ENCODE measurements around the gene MN1.

- TF ChIP-seq POLR2A (IDR thresholded peaks at IDR 0.05; ENCODE audit: low read length) (no peak), CTCF (IDR thresholded peaks at IDR 0.05) (no peak), FOSL2 (IDR thresholded peaks at IDR 0.05) (no peak), FOSL2 (CRISPR knock-in tag; IDR thresholded peaks at IDR 0.05) (no peak), SREBF2 (IDR thresholded peaks at IDR 0.05) (no peak), EP300 (IDR thresholded peaks at IDR 0.05) (no peak), CHD4 (IDR thresholded peaks at IDR 0.05; ENCODE audit: borderline replicate concordance) (no peak), RNF2 (IDR thresholded peaks at IDR 0.05; ENCODE audit: borderline replicate concordance, low read depth) (no peak), HMGXB4 (CRISPR knock-in tag; IDR thresholded peaks at IDR 0.05; ENCODE audit: borderline replicate concordance) (no peak), ZC3H11A (IDR thresholded peaks at IDR 0.05) (no peak)
- TF ChIP-seq, protein P1, sequence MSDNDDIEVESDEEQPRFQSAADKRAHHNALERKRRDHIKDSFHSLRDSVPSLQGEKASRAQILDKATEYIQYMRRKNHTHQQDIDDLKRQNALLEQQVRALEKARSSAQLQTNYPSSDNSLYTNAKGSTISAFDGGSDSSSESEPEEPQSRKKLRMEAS (IDR thresholded peaks at IDR 0.05): no peak
Observed at GRCh38 chr22:27764722-27765236, 36.8 kb downstream of the MN1 start.

All from A549 (cell line).